HepG2 (cell line): Measurements from ENCODE around the gene TCOF1. TPM values are rescaled to one million over a fixed set of nuclear protein-coding genes. Genes with fewer than 3 reads are reported as not detected.

Source experiments
- CBFB ChIP-seq: sonication (generic); formaldehyde crosslinking; IDR thresholded peaks from 2 replicates; pipeline ENCODE4 v1.4.0; 2020; ENCODE audit warnings: missing genetic modification reagents
- NBN ChIP-seq: fragments of 450-650 bp; conservative IDR thresholded peaks from 2 replicates; pipeline ENCODE4 v1.6.1; 2017
- NFATC3 ChIP-seq: sonication (generic); formaldehyde crosslinking; IDR thresholded peaks from 2 replicates; pipeline ENCODE4 v1.5.1; 2020; ENCODE audit warnings: mild to moderate bottlenecking, missing genetic modification reagents
- RFX5 ChIP-seq: IDR thresholded peaks from 2 replicates; pipeline ENCODE4 v1.6.1; 2011; ENCODE audit warnings: low read depth, low read length, improper control_type of control experiment
- SP4 ChIP-seq: sonication (generic); formaldehyde crosslinking; IDR thresholded peaks from 2 replicates; pipeline ENCODE4 v1.8.1; 2023; ENCODE audit warnings: mild to moderate bottlenecking, missing genetic modification reagents
- TSC22D2 ChIP-seq: sonication (generic); formaldehyde crosslinking; IDR thresholded peaks from 2 replicates; pipeline ENCODE4 v1.5.1; 2020; ENCODE audit warnings: missing genetic modification reagents, mild to moderate bottlenecking, borderline replicate concordance
- ZBTB38 ChIP-seq: sonication (generic); formaldehyde crosslinking; IDR thresholded peaks from 2 replicates; pipeline ENCODE4 v1.5.1; 2020; ENCODE audit warnings: mild to moderate bottlenecking, missing genetic modification reagents
- ZFY ChIP-seq: sonication (generic); formaldehyde crosslinking; IDR thresholded peaks from 2 replicates; pipeline ENCODE4 v1.4.0; 2020; ENCODE audit warnings: missing genetic modification reagents
- ZNF251 ChIP-seq: sonication (generic); formaldehyde crosslinking; IDR thresholded peaks from 2 replicates; pipeline ENCODE4 v1.9.0; 2021; ENCODE audit warnings: mild to moderate bottlenecking, missing genetic modification reagents
- ZNF326 ChIP-seq: sonication (generic); formaldehyde crosslinking; IDR thresholded peaks from 2 replicates; pipeline ENCODE4 v1.4.0; 2020; ENCODE audit warnings: missing genetic modification reagents, borderline replicate concordance
- ZNF543 ChIP-seq: sonication (generic); formaldehyde crosslinking; IDR thresholded peaks from 2 replicates; pipeline ENCODE4 v1.4.0; 2020; ENCODE audit warnings: mild to moderate bottlenecking, missing genetic modification reagents
- ZNF792 ChIP-seq: IDR thresholded peaks from 2 replicates; pipeline ENCODE4 v1.6.1; 2016
- polyA plus RNA-seq, 8 experiments: library from polyadenylated mRNA; depleted of rRNA in 3 of 8; stranded (reverse) in 7 of 8; unstranded in 1 of 8; fragments of >200 nt; fragmentation: Illumina TruSeq in 4 of 8; extraction: Trizol in 4 of 8; gene quantifications; 2 replicates each; pipeline versions ENCODE4 v1.2.1 to v1.2.3, GENCODE V29; 2011 to 2016; ENCODE audit warnings: low read depth in 4 of 8, missing spikeins in 1 of 8, mixed read lengths in 1 of 8; ENCODE audit not compliant: insufficient read depth in 1 of 8
- total RNA-seq, 5 experiments: library from RNA; depleted of rRNA; stranded (reverse); fragments of >200 nt; fragmentation: Illumina TruSeq; extraction: Trizol; gene quantifications; 2 replicates each; pipeline ENCODE4 v1.2.3, GENCODE V29; 2016; ENCODE audit warnings: low read depth in 1 of 5
- TF ChIP-seq, protein P1 (sequence below): sonication (generic); formaldehyde crosslinking; conservative IDR thresholded peaks from 2 replicates; pipeline ENCODE4 v1.8.0; 2022; ENCODE audit warnings: missing genetic modification reagents
- TF ChIP-seq, protein P2 (sequence below): IDR thresholded peaks from 2 replicates; pipeline ENCODE4 v1.6.1; 2016
- TF ChIP-seq, protein P3 (sequence below): sonication (generic); formaldehyde crosslinking; IDR thresholded peaks from 2 replicates; pipeline ENCODE4 v1.5.0; 2020; ENCODE audit warnings: mild to moderate bottlenecking, missing genetic modification reagents
- TF ChIP-seq, protein P4 (sequence below): sonication (generic); formaldehyde crosslinking; IDR thresholded peaks from 2 replicates; pipeline ENCODE4 v1.4.0; 2020; ENCODE audit warnings: missing genetic modification reagents
- TF ChIP-seq, protein P5 (sequence below): fragments of 450-650 bp; IDR thresholded peaks from 2 replicates; pipeline ENCODE4 v1.6.1; 2017; ENCODE audit warnings: mild to moderate bottlenecking
- TF ChIP-seq, protein P6 (sequence below): sonication (generic); formaldehyde crosslinking; IDR thresholded peaks from 2 replicates; pipeline ENCODE4 v1.4.0; 2020; ENCODE audit warnings: mild to moderate bottlenecking, missing genetic modification reagents

The TCOF1 gene
- total and polyA plus RNA-seq, 2 of the 13 experiments (the other 11 are each of a cell fraction or from before 2014, with no cell fraction given): 10.1 to 41.6 TPM

DNA sequence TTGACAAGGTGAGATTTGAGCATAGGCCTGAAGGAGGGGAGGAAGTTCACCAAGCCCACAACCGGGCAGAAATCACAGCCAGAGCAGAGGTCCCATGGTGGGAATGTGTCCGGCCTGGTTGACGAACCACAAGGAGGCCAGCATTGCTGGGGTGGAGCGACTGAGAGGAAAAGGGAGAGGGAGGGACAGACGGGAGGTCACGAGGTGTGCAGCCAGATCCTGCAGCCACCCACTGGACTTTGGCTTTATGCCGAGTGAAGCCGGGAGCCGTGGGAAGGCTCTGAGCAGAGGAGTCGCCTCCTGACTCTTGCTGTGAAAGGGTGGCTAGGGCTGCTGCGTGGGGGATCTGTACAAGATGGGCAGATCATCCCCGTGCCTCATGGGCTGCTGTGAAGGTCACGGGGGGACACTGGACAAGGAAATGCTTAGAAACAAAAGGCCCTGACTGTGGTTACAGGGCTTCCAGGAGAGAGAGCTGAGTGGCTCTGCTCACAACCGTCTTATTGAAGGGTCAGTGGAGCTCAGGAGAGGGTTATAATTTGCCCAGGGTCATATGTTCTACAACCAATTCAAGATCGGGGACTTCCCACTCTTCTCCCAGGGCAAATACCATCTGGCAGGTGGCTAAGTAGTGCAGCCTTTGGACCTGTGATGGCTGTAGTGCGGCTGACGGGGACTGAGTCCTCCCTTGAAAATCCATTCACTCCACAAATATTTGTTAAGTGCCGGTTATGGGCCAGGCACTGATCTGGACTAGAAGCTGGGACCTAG, 70.8 kb downstream of the TCOF1 start (continued):
- TF ChIP-seq, protein P1, sequence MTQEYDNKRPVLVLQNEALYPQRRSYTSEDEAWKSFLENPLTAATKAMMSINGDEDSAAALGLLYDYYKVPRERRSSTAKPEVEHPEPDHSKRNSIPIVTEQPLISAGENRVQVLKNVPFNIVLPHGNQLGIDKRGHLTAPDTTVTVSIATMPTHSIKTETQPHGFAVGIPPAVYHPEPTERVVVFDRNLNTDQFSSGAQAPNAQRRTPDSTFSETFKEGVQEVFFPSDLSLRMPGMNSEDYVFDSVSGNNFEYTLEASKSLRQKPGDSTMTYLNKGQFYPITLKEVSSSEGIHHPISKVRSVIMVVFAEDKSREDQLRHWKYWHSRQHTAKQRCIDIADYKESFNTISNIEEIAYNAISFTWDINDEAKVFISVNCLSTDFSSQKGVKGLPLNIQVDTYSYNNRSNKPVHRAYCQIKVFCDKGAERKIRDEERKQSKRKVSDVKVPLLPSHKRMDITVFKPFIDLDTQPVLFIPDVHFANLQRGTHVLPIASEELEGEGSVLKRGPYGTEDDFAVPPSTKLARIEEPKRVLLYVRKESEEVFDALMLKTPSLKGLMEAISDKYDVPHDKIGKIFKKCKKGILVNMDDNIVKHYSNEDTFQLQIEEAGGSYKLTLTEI (CRISPR knock-in tag): no peak
- TF ChIP-seq RFX5 (peak; percentile 22; the same call in 1 of the 2 replicates), ZFY (CRISPR knock-in tag) (peak; percentile 44; the same call in 1 of the 2 replicates), NFATC3 (CRISPR knock-in tag) (no peak), ZBTB38 (CRISPR knock-in tag) (no peak), TSC22D2 (no peak), SP4 (CRISPR knock-in tag) (peak; percentile 47; the same call in 1 of the 2 replicates), NBN (no peak), ZNF326 (CRISPR knock-in tag) (no peak), ZNF543 (CRISPR knock-in tag) (peak; percentile 70; the same call in 1 of the 2 replicates), ZNF251 (CRISPR knock-in tag) (no peak), ZNF792 (CRISPR knock-in tag) (no peak), CBFB (CRISPR knock-in tag) (peak; percentile 61; the same call in 1 of the 2 replicates)
- TF ChIP-seq, protein P2, sequence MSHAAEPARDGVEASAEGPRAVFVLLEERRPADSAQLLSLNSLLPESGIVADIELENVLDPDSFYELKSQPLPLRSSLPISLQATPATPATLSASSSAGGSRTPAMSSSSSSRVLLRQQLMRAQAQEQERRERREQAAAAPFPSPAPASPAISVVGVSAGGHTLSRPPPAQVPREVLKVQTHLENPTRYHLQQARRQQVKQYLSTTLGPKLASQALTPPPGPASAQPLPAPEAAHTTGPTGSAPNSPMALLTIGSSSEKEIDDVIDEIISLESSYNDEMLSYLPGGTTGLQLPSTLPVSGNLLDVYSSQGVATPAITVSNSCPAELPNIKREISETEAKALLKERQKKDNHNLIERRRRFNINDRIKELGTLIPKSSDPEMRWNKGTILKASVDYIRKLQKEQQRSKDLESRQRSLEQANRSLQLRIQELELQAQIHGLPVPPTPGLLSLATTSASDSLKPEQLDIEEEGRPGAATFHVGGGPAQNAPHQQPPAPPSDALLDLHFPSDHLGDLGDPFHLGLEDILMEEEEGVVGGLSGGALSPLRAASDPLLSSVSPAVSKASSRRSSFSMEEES: peak; percentile 95
- TF ChIP-seq, protein P3, sequence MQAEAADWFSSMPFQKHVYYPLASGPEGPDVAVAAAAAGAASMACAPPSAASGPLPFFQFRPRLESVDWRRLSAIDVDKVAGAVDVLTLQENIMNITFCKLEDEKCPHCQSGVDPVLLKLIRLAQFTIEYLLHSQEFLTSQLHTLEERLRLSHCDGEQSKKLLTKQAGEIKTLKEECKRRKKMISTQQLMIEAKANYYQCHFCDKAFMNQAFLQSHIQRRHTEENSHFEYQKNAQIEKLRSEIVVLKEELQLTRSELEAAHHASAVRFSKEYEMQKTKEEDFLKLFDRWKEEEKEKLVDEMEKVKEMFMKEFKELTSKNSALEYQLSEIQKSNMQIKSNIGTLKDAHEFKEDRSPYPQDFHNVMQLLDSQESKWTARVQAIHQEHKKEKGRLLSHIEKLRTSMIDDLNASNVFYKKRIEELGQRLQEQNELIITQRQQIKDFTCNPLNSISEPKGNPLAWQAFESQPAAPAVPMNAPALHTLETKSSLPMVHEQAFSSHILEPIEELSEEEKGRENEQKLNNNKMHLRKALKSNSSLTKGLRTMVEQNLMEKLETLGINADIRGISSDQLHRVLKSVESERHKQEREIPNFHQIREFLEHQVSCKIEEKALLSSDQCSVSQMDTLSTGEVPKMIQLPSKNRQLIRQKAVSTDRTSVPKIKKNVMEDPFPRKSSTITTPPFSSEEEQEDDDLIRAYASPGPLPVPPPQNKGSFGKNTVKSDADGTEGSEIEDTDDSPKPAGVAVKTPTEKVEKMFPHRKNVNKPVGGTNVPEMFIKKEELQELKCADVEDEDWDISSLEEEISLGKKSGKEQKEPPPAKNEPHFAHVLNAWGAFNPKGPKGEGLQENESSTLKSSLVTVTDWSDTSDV (CRISPR knock-in tag): no peak
- TF ChIP-seq, protein P4, sequence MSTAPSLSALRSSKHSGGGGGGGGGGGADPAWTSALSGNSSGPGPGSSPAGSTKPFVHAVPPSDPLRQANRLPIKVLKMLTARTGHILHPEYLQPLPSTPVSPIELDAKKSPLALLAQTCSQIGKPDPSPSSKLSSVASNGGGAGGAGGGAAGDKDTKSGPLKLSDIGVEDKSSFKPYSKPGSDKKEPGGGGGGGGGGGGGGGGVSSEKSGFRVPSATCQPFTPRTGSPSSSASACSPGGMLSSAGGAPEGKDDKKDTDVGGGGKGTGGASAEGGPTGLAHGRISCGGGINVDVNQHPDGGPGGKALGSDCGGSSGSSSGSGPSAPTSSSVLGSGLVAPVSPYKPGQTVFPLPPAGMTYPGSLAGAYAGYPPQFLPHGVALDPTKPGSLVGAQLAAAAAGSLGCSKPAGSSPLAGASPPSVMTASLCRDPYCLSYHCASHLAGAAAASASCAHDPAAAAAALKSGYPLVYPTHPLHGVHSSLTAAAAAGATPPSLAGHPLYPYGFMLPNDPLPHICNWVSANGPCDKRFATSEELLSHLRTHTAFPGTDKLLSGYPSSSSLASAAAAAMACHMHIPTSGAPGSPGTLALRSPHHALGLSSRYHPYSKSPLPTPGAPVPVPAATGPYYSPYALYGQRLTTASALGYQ (CRISPR knock-in tag): no peak
- TF ChIP-seq, protein P5, sequence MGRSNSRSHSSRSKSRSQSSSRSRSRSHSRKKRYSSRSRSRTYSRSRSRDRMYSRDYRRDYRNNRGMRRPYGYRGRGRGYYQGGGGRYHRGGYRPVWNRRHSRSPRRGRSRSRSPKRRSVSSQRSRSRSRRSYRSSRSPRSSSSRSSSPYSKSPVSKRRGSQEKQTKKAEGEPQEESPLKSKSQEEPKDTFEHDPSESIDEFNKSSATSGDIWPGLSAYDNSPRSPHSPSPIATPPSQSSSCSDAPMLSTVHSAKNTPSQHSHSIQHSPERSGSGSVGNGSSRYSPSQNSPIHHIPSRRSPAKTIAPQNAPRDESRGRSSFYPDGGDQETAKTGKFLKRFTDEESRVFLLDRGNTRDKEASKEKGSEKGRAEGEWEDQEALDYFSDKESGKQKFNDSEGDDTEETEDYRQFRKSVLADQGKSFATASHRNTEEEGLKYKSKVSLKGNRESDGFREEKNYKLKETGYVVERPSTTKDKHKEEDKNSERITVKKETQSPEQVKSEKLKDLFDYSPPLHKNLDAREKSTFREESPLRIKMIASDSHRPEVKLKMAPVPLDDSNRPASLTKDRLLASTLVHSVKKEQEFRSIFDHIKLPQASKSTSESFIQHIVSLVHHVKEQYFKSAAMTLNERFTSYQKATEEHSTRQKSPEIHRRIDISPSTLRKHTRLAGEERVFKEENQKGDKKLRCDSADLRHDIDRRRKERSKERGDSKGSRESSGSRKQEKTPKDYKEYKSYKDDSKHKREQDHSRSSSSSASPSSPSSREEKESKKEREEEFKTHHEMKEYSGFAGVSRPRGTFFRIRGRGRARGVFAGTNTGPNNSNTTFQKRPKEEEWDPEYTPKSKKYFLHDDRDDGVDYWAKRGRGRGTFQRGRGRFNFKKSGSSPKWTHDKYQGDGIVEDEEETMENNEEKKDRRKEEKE: no peak
- TF ChIP-seq, protein P6, sequence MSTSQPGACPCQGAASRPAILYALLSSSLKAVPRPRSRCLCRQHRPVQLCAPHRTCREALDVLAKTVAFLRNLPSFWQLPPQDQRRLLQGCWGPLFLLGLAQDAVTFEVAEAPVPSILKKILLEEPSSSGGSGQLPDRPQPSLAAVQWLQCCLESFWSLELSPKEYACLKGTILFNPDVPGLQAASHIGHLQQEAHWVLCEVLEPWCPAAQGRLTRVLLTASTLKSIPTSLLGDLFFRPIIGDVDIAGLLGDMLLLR (CRISPR knock-in tag): no peak
